ENCODE measurements around the gene MTUS2.
A peak's percentile ranks its signal among the peaks of the same experiment; 100 is the strongest.

DNA sequence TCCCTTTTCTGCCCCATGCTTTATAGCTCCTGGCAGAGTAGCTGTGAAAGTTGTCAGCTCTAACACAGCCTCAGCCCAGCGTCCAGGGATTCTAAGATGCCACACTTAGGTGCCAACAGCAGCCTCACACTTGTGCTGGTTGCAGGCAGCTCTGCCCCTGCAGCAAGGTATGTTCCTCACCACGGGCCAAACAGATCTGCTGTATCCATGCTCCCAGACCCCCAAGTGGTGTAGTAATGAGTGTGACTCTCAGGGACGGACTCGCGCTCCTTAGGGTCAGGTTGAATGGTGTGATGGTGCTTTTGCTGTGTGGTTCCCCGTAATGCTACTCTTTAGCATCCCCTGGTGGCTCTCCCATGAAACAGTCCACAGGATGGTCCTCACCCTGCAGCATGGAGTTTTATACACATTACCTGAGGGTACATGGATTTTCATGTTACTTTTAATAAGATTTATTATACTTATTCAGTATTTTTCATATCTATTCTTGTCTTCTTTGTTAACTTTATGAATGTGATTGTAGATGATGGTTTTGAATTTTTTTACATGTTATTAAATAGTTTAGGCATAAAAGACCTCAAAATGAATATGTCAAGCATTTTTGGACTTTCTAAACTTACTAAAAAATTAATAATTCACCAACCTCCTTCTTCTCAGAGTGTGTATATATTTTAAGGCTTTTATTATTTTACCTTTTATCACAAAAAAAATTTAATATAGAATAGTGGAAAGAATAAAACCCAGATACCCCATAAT is 542.9 kb downstream of the MTUS2 start:
- TF ChIP-seq, protein P1, sequence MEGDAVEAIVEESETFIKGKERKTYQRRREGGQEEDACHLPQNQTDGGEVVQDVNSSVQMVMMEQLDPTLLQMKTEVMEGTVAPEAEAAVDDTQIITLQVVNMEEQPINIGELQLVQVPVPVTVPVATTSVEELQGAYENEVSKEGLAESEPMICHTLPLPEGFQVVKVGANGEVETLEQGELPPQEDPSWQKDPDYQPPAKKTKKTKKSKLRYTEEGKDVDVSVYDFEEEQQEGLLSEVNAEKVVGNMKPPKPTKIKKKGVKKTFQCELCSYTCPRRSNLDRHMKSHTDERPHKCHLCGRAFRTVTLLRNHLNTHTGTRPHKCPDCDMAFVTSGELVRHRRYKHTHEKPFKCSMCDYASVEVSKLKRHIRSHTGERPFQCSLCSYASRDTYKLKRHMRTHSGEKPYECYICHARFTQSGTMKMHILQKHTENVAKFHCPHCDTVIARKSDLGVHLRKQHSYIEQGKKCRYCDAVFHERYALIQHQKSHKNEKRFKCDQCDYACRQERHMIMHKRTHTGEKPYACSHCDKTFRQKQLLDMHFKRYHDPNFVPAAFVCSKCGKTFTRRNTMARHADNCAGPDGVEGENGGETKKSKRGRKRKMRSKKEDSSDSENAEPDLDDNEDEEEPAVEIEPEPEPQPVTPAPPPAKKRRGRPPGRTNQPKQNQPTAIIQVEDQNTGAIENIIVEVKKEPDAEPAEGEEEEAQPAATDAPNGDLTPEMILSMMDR (IDR thresholded peaks at IDR 0.05) = peak; percentile 57 to 88 (median 81)
- no peak for TF ChIP-seq POLR2A (IDR thresholded peaks at IDR 0.05)

All from body of pancreas (tissue), 4 donors.